GM12875 (cell line): ENCODE results near the gene AP4B1.
A peak's percentile ranks its signal among the peaks of the same experiment; 100 is the strongest.

Experiments
- H3K4me3 ChIP-seq: one replicate; pipeline ENCODE4 v1.5.1; 2011; ENCODE audit warnings: low read depth, low read length, control low read depth
- TF ChIP-seq, protein P1 (sequence below): IDR thresholded peaks from 2 replicates; pipeline ENCODE4 v1.5.1; 2011; ENCODE audit warnings: low read depth, mild to moderate bottlenecking, control low read depth, inconsistent platforms, low read length, moderate library complexity, borderline replicate concordance; ENCODE audit not compliant: insufficient read depth

The AP4B1 gene

GRCh38 chr1:113912594-113913311 is 8.2 kb upstream of the AP4B1 start:
- H3K4me3 ChIP-seq: no peak overlapping the region
- TF ChIP-seq, protein P1, sequence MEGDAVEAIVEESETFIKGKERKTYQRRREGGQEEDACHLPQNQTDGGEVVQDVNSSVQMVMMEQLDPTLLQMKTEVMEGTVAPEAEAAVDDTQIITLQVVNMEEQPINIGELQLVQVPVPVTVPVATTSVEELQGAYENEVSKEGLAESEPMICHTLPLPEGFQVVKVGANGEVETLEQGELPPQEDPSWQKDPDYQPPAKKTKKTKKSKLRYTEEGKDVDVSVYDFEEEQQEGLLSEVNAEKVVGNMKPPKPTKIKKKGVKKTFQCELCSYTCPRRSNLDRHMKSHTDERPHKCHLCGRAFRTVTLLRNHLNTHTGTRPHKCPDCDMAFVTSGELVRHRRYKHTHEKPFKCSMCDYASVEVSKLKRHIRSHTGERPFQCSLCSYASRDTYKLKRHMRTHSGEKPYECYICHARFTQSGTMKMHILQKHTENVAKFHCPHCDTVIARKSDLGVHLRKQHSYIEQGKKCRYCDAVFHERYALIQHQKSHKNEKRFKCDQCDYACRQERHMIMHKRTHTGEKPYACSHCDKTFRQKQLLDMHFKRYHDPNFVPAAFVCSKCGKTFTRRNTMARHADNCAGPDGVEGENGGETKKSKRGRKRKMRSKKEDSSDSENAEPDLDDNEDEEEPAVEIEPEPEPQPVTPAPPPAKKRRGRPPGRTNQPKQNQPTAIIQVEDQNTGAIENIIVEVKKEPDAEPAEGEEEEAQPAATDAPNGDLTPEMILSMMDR: no peak

DNA sequence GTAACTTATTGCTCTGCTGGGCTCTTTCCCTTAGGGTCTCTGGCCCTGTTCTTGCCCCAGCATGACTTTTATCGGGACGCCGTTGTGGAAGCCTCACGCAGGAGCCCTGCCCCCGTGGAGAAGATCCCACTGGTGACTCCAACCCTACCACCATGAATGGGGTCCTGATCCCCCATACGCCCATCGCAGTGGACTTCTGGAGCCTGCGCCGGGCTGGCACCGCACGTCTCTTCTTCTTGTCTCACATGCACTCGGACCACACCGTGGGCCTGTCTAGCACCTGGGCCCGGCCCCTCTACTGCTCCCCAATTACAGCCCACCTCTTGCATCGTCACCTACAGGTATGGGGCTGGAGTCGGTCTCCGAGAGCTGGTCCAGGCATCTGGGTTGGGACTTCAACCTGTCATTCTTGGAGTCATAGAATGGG is 849 bp upstream of the AP4B1 start:
- H3K4me3 ChIP-seq: peak overlapping the region; percentile 69
- TF ChIP-seq, protein P1: no peak

DNA sequence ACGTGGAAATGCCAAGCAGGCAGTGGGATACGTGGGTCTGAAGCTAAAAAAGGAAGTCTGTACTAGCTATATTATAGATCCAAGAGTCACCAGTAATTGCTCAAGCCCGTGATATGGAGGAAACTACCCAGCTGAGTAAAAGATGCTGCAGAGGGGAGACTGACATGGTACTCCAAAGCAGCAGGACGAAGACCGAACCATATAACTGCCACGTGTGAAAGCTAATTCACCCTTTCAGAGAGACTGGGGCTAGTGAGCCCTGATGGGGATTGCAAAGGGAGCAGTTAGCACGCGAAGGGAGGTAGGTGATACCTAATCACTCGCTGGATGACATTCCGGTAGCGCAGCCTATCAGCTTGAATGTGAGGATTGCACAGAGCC is 316 bp downstream of the AP4B1 start:
- TF ChIP-seq, protein P1: no peak
- H3K4me3 ChIP-seq: peak overlapping the region; percentile 75

DNA sequence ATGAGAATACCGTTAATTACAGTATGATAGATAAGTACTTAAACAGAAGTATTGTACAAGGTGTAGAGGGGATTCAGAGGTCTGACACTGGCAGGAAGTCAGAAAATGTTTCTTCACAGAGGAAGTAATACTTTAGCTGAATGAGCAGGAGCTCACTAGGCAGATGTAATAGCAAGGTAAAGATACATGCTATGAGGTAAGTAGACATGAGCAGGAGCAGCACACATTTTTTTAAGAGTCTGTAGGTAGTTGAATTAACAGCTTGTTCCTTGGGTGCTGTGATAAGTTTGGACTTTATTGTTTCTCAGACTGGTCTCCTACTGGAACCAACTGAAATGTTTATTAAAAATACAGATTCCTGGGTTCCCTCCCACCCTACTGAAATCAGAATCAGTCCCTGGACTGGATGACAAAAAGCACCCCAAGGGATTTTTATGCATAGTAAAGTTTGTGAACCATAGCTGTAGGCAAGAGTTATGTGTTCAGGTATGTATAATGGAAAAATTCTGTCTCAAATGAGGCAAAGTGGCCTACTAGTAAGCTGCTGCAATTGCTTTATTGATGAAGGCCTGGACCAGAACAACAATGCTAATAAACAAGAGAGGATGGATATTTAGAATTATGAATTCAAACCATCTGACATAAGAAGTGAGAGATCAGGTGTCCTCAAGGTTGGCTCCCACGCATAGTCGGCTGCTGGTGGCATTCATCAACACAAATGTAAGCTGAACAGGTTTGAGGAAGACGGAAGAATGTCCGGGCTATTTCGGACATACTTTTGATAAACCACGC is 902 bp downstream of the AP4B1 start:
- TF ChIP-seq, protein P1: no peak

DNA sequence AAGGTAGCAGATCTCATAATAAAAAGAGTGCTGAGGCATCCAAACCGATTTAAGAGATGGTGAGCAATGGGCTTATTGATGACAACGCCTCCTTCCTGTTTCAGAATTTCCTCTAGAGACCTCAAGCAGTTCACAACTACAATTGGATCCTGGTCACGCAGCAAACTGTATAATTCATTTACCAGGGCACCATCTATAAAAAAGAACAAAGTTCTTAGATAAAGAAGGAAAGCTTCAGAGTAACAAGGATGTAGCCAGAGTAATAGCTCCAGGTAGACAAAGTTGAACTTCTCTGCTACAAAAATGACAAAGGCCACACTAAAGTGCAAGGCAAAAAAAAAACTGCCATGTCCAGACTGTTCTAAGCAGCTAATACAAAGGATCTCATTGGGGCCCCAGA is 3.4 kb downstream of the AP4B1 start:
- no peak overlapping the region for H3K4me3 ChIP-seq
- TF ChIP-seq, protein P1: no peak

More for the DNA sequence above, 902 bp downstream of the AP4B1 start:
- peak overlapping the region; percentile 75 for H3K4me3 ChIP-seq

GRCh38 chr1:113899111-113899510 is 5.5 kb downstream of the AP4B1 start:
- no peak overlapping the region for H3K4me3 ChIP-seq
- TF ChIP-seq, protein P1: no peak
